Progenitor cell of endocrine pancreas (in vitro differentiated cells): ENCODE measurements around the gene BCCIP. TPM values are rescaled to one million over a fixed set of nuclear protein-coding genes. Genes with fewer than 3 reads are reported as not detected.

Experiments used
- DNase-seq: peaks from one replicate; pipeline ENCODE4 v3.0.0; 2021; ENCODE audit warnings: low spot score; ENCODE audit not compliant: unreplicated experiment
- H3K27ac Mint-ChIP-seq: 2 replicates; pipeline ENCODE4 v1.8.0; 2021; ENCODE audit warnings: mild to moderate bottlenecking, moderate library complexity, mixed read lengths
- H3K27me3 Mint-ChIP-seq: 2 replicates; pipeline ENCODE4 v1.8.0; 2021; ENCODE audit warnings: mixed read lengths
- H3K36me3 Mint-ChIP-seq: 2 replicates; pipeline ENCODE4 v1.8.0; 2022; ENCODE audit warnings: mixed read lengths; ENCODE audit not compliant: insufficient read depth
- H3K4me1 Mint-ChIP-seq: 2 replicates; pipeline ENCODE4 v1.8.0; 2021; ENCODE audit warnings: low read depth, mixed read lengths
- H3K4me3 Mint-ChIP-seq: 2 replicates; pipeline ENCODE4 v1.8.0; 2021; ENCODE audit warnings: low read depth, mild to moderate bottlenecking, moderate library complexity, mixed read lengths
- H3K9me3 Mint-ChIP-seq: 2 replicates; pipeline ENCODE4 v1.8.0; 2021; ENCODE audit warnings: low read depth, mixed read lengths
- total RNA-seq: library from RNA; stranded (reverse); gene quantifications from 2 replicates; pipeline ENCODE4 v1.2.1, GENCODE V29; 2021
- TF ChIP-seq, protein P1 (sequence below): fragments of 200-600 bp; sonication (generic); IDR thresholded peaks from one replicate; pipeline ENCODE4 v1.5.0; 2021; ENCODE audit warnings: antibody characterized with exemption, mild to moderate bottlenecking; ENCODE audit not compliant: unreplicated experiment

The BCCIP gene
- total RNA-seq, 1 donor from 2014 or later: 69.8 TPM

DNA sequence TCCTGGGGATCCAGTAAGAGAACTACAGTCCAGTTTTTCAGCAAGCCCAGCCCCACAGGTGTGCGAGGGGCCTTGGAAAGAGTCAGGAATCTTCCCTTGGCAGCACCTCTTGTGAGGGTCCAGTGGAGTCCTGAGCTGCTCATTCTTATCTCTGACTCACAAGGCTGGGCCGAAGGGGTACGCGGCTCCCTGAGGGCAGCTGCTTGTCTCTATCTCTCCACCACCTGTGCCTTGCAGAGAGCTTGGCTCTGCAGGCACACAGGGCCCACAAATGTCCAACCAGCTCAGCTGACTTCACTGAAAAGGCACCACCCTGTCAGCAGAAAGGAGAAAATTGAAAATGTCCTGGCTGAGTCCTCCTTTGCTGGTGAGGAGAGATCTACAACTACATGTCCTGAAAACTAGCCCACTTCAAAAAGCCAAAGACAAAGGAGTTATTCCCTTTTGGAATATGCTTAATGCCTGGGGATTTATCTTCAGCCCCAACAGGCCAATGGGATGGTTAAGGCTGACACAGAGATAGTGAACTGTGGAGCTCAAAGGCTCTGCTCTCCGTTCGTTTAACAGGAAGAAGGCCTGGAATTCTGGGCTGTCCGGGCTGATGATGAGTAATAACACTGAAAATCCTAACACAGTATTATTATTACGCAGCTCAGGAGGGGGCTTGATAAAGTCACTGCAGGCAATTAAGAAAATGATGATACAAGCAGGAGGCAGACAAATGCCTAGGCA is 23.7 kb upstream of the BCCIP start:
- no peaks in the 10 kb centered on the region for H3K27me3 Mint-ChIP-seq
- H3K36me3 Mint-ChIP-seq: peaks cover 8% of the 10 kb centered on the region
- H3K9me3 Mint-ChIP-seq: no peaks in the 10 kb centered on the region
- TF ChIP-seq, protein P1, sequence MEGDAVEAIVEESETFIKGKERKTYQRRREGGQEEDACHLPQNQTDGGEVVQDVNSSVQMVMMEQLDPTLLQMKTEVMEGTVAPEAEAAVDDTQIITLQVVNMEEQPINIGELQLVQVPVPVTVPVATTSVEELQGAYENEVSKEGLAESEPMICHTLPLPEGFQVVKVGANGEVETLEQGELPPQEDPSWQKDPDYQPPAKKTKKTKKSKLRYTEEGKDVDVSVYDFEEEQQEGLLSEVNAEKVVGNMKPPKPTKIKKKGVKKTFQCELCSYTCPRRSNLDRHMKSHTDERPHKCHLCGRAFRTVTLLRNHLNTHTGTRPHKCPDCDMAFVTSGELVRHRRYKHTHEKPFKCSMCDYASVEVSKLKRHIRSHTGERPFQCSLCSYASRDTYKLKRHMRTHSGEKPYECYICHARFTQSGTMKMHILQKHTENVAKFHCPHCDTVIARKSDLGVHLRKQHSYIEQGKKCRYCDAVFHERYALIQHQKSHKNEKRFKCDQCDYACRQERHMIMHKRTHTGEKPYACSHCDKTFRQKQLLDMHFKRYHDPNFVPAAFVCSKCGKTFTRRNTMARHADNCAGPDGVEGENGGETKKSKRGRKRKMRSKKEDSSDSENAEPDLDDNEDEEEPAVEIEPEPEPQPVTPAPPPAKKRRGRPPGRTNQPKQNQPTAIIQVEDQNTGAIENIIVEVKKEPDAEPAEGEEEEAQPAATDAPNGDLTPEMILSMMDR: no peak
- no peak for DNase-seq
- H3K4me1 Mint-ChIP-seq: peaks cover 17% of the 10 kb centered on the region
- H3K4me3 Mint-ChIP-seq: no peak overlapping the region
- H3K27ac Mint-ChIP-seq: no peak overlapping the region

DNA sequence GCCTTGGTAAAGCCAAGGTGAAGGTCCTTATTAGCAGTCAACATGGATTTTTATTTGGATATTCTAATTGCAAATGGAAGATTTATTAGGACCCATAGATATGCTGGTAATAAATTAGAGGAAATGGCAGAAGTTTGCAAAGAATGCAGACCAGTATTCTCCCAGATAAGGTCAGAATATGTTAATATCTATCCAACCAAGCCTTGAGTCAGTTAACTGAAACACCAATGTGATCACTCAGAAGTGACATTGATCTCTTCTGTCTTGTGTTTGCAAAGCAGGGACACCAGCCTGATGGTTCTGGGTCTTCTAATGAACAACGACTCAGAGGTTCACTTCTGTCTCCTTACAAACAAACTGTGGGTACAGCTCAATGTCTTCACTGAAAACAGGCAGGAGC is 21.8 kb upstream of the BCCIP start:
- Mint-ChIP-seq H3K9me3 (no peaks in the 10 kb centered on the region), H3K4me1 (peaks cover 17% of the 10 kb centered on the region), H3K36me3 (peaks cover 10% of the 10 kb centered on the region), H3K27me3 (no peaks in the 10 kb centered on the region), H3K4me3 (no peak overlapping the region), H3K27ac (no peak overlapping the region)
- TF ChIP-seq, protein P1: no peak
- DNase-seq: no peak

DNA sequence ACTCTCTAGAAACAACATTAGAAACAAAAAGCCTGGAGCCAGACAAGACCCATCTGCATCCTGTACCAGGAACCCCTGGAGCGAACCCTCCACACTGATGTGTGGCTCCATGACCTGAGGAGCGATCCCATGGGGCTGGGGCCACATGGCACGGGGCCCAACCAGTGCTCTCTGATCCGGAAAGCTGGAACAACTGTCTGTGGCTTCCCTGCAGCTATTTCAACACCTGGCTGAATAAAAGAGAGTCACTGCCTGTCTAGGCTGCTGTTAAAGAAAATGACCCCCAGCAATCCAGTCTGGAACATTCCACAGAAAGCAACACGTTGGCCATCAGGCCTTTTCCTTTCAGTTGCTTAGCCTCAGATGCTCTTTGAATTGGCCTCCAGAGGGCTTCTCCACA is 21.2 kb upstream of the BCCIP start:
- H3K27me3 Mint-ChIP-seq: no peaks in the 10 kb centered on the region
- peaks cover 8% of the 10 kb centered on the region for H3K36me3 Mint-ChIP-seq
- DNase-seq: no peak
- TF ChIP-seq, protein P1: no peak
- peaks cover 17% of the 10 kb centered on the region for H3K4me1 Mint-ChIP-seq
- H3K4me3 Mint-ChIP-seq: no peak overlapping the region
- no peaks in the 10 kb centered on the region for H3K9me3 Mint-ChIP-seq
- H3K27ac Mint-ChIP-seq: no peak overlapping the region

DNA sequence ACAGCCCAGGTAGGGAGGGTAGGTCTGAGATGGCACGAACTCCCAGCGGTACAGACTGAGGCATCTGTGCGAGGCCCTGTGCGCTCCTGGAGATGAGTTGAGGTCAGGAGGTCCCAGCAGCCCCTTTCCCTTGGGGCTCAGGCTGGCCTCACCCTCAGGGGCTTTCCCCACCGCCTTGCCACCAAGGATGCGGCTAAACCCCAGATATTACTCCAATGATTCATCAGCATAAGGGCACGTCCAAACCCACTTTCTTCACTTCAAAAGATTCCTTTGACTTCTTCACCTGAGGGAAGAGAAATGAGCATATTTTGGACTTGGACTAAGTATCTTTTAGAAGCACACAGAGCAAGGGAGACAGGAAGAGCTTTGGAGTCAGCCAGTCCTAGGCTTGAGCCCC is 20.6 kb upstream of the BCCIP start:
- H3K4me1 Mint-ChIP-seq: peaks cover 17% of the 10 kb centered on the region
- H3K36me3 Mint-ChIP-seq: peaks cover 8% of the 10 kb centered on the region
- TF ChIP-seq, protein P1: no peak
- DNase-seq: no peak
- H3K4me3 Mint-ChIP-seq: no peak overlapping the region
- H3K9me3 Mint-ChIP-seq: no peaks in the 10 kb centered on the region
- H3K27ac Mint-ChIP-seq: no peak overlapping the region
- no peaks in the 10 kb centered on the region for H3K27me3 Mint-ChIP-seq

DNA sequence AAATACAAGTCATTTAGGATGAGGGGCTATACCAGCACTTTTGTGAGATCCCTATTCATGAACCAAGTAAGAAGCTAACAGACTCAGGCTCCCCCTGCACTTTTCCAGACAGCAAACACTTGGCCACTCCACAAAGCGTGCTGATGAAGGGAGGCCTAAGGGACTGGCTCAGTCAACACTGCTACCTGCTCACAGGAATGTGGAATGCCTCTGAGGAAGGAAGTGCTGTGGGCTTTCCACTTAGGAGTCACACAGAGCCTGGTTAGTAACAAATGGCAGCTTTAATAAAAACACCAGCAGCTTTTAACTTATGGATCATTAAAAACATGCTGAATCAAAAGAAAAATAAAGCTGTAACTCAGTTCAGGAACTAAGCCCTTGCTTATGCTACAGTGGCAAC is 15.3 kb upstream of the BCCIP start:
- H3K36me3 Mint-ChIP-seq: peaks cover 11% of the 10 kb centered on the region
- H3K4me1 Mint-ChIP-seq: no peaks in the 10 kb centered on the region
- TF ChIP-seq, protein P1: no peak
- H3K4me3 Mint-ChIP-seq: no peak overlapping the region
- no peak for DNase-seq
- H3K9me3 Mint-ChIP-seq: no peaks in the 10 kb centered on the region
- H3K27me3 Mint-ChIP-seq: no peaks in the 10 kb centered on the region
- no peak overlapping the region for H3K27ac Mint-ChIP-seq
